Hepatic stellate cell (primary cell): ENCODE data around the gene NR3C1.
A peak's percentile ranks its signal among the peaks of the same experiment; 100 is the strongest.

Experiments
- DNase-seq: peaks from one replicate; pipeline ENCODE4 v3.0.0; 2011; ENCODE audit warnings: low spot score

The NR3C1 gene

DNA sequence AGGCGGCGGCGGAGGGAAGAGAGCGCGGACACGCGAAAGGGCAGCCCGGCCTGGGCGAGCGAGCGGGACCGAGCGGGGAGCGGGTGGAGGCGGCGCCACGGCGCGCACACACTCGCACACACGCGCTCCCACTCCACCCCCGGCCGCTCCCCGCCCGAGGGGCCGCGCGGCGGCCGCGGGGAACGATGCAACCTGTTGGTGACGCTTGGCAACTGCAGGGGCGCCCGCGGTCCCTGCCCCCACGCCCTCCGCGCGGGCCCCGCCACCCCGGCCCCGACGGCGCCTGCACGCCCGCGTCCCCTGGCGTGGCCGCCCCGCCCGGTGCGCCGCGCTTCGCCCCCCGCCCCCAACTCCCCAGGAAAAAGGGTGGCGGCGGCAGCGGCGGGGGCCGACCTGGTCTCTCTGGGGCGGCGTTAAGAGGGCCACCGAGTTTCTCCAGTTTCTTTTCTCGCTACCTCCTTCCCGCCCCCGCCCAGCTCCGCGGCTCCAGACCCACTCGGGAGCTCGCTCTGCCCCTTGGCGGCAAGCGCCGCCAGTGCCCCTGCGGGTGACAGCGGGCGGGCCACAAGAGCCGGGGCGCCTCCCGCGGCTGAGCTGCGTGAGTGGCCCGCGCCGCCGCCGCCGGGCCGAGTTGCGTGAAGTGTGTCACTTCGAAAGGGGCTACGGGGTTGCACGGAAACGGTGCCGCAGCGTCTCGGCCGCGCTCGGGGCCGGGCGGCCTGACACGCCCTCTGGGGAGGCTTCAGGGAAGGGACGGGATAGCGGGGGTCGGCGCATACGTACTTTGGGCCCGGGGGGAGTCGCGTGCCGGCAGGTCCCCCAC lies at the start of gene NR3C1:
NR3C1 (minus strand) TSS at position 94 of the 823 bp plus-strand sequence. CDS start 2,847 bp downstream, outside the sequence.
- peak; percentile 79 for DNase-seq

GRCh38 chr5:143449772-143450171 lies 46.3 kb upstream of the NR3C1 start:
- no peak for DNase-seq

- no peak for DNase-seq
Measured at GRCh38 chr5:143448518-143448917, 45.0 kb upstream of the NR3C1 start.

DNA sequence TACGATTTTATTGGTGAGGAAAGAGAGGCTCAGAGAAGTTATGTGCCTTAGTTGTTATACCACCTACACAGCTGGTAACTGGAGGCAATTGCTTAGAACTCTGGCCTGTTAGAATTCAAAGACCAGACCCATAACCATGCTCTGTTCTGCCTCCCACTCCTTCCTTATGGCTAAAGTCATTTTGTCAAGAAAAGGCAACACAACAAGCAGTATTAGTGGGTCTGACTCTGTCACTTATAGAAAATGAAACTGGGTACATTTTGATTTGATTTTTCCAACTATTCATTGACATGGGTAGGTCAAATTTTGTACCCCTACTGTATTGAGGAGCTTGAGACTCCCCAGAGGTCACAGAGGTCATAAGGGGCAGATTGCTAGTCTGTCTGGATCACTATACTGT lies 44.5 kb upstream of the NR3C1 start:
- no peak for DNase-seq

GRCh38 chr5:143446535-143447226 lies 43.2 kb upstream of the NR3C1 start:
- DNase-seq: no peak

DNA sequence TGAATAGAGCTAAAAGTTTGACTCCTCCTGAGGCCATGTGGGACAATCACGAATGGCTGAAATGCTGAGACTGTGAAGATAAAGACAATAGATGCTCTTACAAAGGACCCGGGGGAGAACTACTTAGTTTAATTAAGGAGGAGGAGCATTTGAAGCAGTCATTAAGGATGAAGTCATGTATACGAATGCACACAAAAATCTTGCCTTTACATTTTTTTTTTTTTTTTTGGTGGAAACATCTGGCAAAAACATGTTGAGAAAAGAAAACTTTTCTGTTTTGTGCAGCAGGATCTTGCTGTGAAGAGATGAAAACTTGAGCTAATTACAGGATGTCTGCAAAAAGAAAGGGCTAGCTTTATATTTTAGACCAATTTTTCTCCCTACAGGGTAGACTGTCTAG lies 42.3 kb upstream of the NR3C1 start:
- DNase-seq: no peak

GRCh38 chr5:143443330-143443729 lies 39.8 kb upstream of the NR3C1 start:
- no peak for DNase-seq

DNA sequence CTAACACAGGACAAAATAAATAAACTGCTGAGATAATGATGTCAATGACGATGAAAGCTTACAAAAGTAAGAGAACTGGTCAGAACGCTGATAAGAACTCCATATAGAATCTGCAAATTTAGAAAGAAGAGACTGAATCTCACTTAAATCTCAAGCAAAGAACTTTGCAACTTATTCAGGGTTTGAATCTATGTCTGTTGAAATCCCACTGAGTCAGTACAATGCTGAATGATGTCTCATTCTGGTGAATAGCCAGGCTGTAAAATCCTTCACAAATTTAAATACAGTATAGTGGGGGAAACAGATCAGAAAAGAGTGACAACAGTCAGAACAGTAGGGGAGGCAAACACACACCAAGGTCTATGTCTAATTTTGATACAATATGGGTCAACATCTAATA lies 38.9 kb upstream of the NR3C1 start:
- DNase-seq: peak; percentile 9

GRCh38 chr5:143440448-143441115 lies 37.1 kb upstream of the NR3C1 start:
- DNase-seq: no peak

DNA sequence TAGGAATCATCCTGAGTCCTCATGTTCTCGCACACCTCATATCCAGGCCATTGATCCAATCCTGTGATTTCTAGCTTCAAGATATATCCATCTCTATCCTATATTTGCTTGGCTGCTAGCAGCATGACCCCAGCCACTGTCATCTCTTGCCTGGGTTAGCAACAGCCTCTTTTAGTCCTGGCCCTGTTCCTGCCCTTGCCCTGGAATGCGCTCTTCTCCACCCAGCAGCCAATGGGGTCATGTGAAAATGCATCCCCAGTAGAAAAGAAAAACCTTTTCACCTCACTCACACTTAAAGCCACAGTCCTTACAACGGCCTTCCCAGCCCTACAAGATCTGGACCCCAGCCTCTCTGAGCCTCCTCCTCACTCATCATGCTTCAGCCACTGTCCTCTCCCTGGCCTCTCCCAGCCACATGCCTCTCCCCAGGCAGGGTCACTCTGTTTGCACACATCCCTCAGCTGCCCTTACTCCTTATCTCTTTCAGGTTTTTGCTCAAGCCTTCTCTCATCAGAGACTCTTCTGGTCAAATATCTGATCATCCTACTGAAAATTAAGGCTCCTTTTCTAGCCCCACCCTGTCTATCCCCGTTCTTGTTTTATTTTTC lies 34.3 kb upstream of the NR3C1 start:
- DNase-seq: no peak

DNA sequence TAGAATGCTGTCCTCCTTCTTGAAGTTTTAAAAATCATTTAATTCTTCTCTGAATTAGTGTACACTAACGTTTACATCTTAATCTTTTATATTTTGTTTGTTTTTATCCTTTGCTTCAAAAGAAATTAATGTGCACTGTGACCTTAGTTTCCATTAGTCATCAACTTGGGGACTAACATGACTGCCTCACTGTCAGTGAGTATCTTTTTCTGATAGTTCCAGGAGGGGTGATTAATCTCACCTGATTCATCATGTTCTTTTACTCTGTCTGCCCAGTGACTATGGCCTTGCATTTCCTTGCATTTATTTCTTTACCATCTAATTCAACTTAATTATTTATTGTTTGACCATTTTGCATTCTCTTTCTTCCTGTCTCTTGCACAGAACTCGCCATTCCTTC lies 33.4 kb upstream of the NR3C1 start:
- DNase-seq: no peak

- peak; percentile 13 for DNase-seq
Measured at GRCh38 chr5:143435210-143435657, 31.7 kb upstream of the NR3C1 start.

- DNase-seq: no peak
Measured at GRCh38 chr5:143434261-143435209, 31.0 kb upstream of the NR3C1 start.

GRCh38 chr5:143433670-143434069 lies 30.2 kb upstream of the NR3C1 start:
- DNase-seq: no peak

GRCh38 chr5:143432658-143433239 lies 29.3 kb upstream of the NR3C1 start:
- no peak for DNase-seq

DNA sequence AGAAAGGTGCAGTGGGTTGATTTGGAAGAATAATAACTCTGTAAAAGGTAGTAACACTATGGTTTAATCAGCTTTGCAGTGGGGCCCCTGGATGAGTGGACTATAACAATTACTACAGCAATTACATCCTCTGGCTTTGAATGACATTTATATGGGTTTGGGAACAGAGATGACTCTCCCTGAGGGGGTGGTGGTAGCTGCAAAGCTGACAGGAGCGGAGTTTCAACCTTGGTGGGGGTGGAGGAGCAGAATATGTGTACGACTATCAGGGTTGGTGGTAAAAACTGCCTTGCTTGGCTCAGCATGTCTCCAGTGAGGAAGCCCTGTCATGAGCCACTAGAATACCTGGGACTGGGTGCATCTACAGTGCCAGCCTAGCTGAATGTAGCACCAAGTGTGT lies 28.3 kb upstream of the NR3C1 start:
- no peak for DNase-seq

- no peak for DNase-seq
Measured at GRCh38 chr5:143428738-143429420, 25.4 kb upstream of the NR3C1 start.

DNA sequence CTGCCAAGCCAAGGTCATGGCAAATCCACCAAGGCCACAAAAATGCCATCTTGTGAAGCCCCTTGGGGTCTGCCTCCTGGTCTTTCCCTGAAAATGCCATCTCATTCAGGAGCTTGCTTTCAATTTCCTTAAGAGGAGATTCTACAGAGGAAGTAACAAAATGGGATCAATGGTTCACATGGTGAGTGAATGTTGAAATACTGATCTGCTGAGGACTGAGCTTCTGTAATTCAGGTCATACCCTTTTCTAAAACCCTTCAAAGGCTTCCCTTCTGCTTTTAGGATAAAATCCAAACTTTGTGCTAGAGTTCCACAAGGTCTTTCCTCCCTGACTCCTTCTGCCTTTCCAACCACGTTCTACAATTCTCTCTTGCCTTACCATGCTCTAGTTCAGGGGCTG lies 24.7 kb upstream of the NR3C1 start:
- no peak for DNase-seq

DNA sequence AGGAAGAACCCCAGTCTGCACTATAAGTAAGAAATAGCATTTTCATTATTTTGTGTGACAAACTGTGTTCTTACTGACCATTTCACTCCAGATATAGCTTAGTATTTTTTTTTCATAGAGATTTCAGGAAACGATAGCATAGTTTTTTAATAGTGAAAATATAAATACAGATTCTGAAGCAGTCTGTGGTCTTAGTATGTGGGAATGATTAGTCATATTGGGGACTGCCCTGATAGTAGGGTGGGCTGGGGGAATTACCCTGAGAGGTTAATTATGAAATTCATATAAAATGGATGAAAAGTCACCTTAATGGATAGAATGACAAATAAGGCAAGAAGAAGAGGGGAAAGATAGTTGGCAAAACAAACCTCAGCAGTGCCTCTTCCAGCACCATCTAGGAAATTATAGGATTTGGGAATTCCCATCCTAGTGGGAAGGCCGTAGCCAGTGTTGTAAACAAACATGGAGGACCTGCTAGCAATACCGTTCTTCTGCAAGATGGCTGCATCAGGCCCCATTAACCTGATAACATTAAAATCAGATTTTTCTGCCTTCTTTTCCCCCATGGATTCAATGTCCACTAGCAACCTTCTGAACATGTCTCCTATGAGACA lies 23.7 kb upstream of the NR3C1 start:
- no peak for DNase-seq

DNA sequence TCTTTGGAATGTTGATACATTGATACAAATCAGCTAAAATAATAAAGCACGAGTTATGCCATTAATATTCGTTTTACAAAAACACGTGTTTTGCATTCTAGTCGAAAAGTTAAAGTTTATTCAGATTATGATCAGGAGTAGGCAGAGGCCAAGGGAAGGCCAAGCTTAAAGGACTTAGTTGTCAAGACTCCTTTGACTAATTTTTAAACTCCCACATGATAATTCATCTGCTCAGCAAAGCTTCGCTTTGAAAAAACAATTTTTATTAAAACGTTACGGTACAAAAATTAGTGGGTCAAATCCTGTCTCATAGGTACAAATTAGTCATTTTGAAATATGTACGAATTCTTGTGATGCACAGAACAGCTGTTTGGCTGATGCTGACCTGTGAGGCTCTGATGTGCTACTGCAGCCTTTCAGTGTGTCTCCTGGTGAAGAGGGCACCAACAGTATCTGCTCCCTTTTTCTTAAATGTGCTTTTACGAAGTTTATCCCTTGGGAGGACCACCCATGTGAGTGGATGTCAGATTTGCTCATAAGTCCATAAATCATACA lies 23.0 kb upstream of the NR3C1 start:
- no peak for DNase-seq
